Activated naive CD4-positive, alpha-beta T cell treated with anti-CD3 and anti-CD28 coated beads, Interleukin-2, amount 50 U/mL, for 24 hours (primary cell): ENCODE data around the gene GABRB1.

ENCODE experiments used
- H3K27ac Mint-ChIP-seq: one replicate; pipeline ENCODE4 v1.8.0; 2021; ENCODE audit warnings: mild to moderate bottlenecking, mixed read lengths
- H3K27me3 Mint-ChIP-seq: one replicate; pipeline ENCODE4 v1.8.0; 2021; ENCODE audit warnings: mixed read lengths
- H3K36me3 Mint-ChIP-seq: one replicate; pipeline ENCODE4 v1.8.0; 2021; ENCODE audit warnings: mixed read lengths
- H3K4me1 Mint-ChIP-seq: one replicate; pipeline ENCODE4 v1.8.0; 2021; ENCODE audit warnings: mixed read lengths
- H3K4me3 Mint-ChIP-seq: one replicate; pipeline ENCODE4 v1.8.0; 2021; ENCODE audit warnings: mild to moderate bottlenecking, mixed read lengths
- H3K9me3 Mint-ChIP-seq: one replicate; pipeline ENCODE4 v1.8.0; 2021; ENCODE audit warnings: mixed read lengths

The GABRB1 gene

DNA sequence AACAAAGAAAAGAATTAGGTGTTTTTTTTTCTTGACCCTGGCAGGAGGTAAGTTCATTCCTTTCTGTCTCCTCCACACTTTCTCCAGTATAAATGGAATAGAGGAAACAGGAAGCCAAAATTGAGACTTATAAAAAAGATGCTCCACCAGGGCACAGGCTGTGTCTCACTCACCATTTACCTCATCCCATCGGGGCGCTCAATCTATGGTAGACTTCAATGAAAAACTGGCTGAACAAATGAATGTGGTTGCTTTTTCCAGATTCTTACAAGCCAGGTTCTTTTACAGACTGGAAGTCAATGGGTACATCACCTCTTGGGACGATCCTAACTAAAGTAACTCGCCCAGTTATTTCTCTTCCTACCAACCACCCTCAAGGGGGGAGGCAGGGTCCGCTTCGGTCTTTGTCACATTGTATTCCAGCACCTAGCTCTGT, 431.4 kb downstream of the GABRB1 start:
- peak overlapping the region; percentile 75 for H3K27ac Mint-ChIP-seq
- H3K36me3 Mint-ChIP-seq = peaks cover 9% of the 10 kb centered on the region
- H3K4me3 Mint-ChIP-seq = peak overlapping the region; percentile 90
- no peaks in the 10 kb centered on the region for H3K9me3 Mint-ChIP-seq
- H3K27me3 Mint-ChIP-seq = no peaks in the 10 kb centered on the region
- peaks cover 47% of the 10 kb centered on the region for H3K4me1 Mint-ChIP-seq

- Mint-ChIP-seq H3K27ac (peak within 1 kb of the TSS; percentile 75), H3K4me3 (peak within 1 kb of the TSS; percentile 90), H3K9me3 (no peaks in the 10 kb centered on the region), H3K36me3 (peaks cover 7% of the 10 kb centered on the region), H3K4me1 (peaks cover 44% of the 10 kb centered on the region), H3K27me3 (no peaks in the 10 kb centered on the region)
These were observed 432.0 kb downstream of the GABRB1 start, which contains the start of gene COMMD8 for GRCh38 chr4:47463235-47463956. COMMD8 (minus strand) TSS chr4:47463702; CDS start chr4:47463651, 51 bp downstream.

DNA sequence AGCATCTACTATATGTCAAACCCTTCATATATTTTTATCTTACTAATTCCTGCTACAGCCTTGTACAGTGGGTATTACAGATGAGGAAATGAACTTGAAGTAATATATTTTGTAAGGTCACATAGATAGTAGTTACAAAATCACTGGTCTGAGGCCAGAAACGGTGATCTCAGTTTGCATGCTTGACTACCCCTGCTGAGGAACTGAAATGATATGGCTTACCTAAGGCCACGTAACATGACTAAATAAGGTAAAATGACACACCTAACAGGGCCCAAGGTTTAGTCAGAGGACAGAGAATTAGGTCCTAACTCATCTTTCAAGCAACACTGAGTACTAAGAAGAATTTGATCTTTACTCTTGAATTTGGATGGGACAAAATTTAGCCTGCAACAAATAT, 433.6 kb downstream of the GABRB1 start:
- Mint-ChIP-seq H3K27ac (no peak overlapping the region), H3K36me3 (no peaks in the 10 kb centered on the region), H3K27me3 (no peaks in the 10 kb centered on the region), H3K9me3 (no peaks in the 10 kb centered on the region), H3K4me3 (no peak overlapping the region), H3K4me1 (peaks cover 30% of the 10 kb centered on the region)

DNA sequence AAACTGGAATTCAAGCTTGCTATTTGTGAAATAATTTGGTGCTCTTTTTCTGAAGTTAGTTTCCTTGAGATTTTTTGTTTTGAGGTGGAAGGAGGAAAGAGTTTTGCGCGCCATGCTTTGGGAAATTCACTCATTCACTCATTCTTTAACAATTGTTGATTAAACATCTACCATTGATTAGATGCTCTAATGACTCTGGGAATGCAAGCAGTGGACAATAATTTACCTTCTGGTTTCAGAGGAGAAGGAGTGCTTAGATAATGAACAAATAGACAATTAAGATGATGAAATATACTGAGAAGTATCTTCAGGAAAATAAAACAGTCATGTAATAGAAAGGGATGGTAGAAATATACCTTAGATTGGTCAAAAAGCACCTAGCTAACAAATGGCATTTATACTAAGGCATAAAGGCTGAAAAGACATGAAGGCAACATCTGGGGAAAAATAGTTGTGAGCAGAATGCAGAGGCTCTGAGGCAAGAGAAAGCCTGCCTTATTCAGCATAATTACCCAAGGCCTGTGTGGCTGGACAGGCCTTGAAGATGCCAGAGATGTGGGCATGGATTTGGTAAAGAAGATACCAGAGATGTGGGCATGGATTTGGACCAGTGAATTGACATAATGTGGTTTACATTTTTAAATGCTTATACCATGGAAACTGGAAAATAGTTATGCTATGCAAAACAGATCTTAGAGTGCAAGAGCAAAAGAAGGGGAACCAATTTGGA, 434.9 kb downstream of the GABRB1 start:
- peaks cover 23% of the 10 kb centered on the region for H3K4me1 Mint-ChIP-seq
- no peaks in the 10 kb centered on the region for H3K36me3 Mint-ChIP-seq
- no peaks in the 10 kb centered on the region for H3K27me3 Mint-ChIP-seq
- H3K9me3 Mint-ChIP-seq = no peaks in the 10 kb centered on the region
- H3K4me3 Mint-ChIP-seq = no peak overlapping the region
- H3K27ac Mint-ChIP-seq = no peak overlapping the region

DNA sequence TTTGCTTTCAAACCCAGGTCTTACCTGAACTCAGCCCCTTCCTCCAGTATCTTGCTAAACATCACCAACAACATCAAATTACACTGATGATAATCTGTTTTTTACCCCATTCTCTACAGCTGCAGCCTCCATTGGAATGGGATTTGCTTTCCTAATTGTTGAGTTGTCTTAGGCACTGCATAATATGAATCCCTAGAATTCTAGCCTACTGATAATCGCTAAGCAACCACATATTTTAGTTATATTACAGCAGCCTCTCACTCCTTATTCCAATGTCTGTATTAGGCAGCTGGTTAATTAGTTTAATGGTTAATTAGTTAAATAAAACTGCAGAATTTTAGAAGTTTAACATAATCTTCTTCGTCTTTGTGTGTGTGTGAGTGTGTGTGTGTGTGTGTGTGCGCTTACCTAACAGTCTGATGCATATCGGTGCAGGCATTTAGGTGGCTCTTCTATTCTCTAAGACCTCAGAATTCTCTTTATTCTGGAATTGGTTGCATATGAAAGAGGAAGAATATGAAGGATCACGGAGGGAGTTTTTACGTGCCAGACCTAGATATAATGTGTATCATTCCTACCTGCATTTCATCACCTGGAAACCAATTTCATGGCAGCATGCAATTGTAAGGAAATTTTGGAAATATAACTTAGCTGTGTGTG, 437.5 kb downstream of the GABRB1 start:
- Mint-ChIP-seq H3K27ac (no peak overlapping the region), H3K4me1 (peaks cover 1% of the 10 kb centered on the region), H3K4me3 (no peak overlapping the region), H3K27me3 (no peaks in the 10 kb centered on the region), H3K9me3 (no peaks in the 10 kb centered on the region), H3K36me3 (no peaks in the 10 kb centered on the region)

GRCh38 chr4:47469951-47470350, 438.6 kb downstream of the GABRB1 start:
- Mint-ChIP-seq H3K4me1 (no peaks in the 10 kb centered on the region), H3K4me3 (no peak overlapping the region), H3K27me3 (no peaks in the 10 kb centered on the region), H3K36me3 (no peaks in the 10 kb centered on the region), H3K27ac (no peak overlapping the region), H3K9me3 (no peaks in the 10 kb centered on the region)

DNA sequence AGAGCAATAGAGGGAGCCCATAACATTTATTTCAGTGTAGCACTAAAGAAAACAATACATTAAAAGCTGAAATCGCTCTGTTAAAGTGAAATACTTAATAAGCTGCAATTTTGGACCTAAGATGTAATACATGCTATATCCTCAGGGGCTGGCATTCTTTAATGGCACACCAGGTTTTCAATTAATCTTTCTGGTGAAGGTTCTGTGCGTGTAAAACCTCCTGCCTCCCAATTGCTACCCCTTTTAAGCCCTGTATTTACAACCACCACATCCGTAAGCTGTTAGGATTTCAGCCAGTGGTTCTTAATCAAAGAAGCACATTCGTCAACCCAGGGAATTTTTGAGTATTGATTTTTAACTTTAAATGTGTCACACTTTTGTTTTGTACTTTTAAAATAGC, 439.7 kb downstream of the GABRB1 start:
- H3K36me3 Mint-ChIP-seq = no peaks in the 10 kb centered on the region
- no peaks in the 10 kb centered on the region for H3K9me3 Mint-ChIP-seq
- no peak overlapping the region for H3K4me3 Mint-ChIP-seq
- no peaks in the 10 kb centered on the region for H3K27me3 Mint-ChIP-seq
- no peaks in the 10 kb centered on the region for H3K4me1 Mint-ChIP-seq
- H3K27ac Mint-ChIP-seq = no peak overlapping the region

DNA sequence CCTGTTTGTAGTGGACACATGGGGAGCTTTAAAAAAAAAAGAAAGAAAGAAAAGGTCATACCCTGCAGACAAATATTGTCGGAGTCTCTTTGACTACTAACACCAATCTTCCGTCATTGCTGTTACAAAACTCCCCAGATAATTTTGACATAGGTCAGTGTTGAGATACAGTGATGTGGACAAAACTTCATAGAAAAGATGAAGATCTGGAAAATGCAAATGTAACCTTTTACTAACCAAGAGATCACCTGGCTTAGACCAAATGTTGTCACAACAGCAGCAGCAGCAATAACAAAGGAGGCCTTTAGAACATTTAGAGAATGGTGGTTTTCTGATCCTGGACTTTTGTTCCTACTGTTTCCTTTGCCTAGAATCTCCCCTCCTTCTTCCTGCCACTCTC, 440.2 kb downstream of the GABRB1 start:
- H3K27me3 Mint-ChIP-seq = no peaks in the 10 kb centered on the region
- H3K9me3 Mint-ChIP-seq = no peaks in the 10 kb centered on the region
- H3K27ac Mint-ChIP-seq = no peak overlapping the region
- H3K4me3 Mint-ChIP-seq = no peak overlapping the region
- no peaks in the 10 kb centered on the region for H3K4me1 Mint-ChIP-seq
- H3K36me3 Mint-ChIP-seq = no peaks in the 10 kb centered on the region

- Mint-ChIP-seq H3K36me3 (no peaks in the 10 kb centered on the region), H3K4me1 (no peaks in the 10 kb centered on the region), H3K4me3 (no peak overlapping the region), H3K9me3 (no peaks in the 10 kb centered on the region), H3K27ac (no peak overlapping the region), H3K27me3 (no peaks in the 10 kb centered on the region)
These were observed 441.9 kb downstream of the GABRB1 start for GRCh38 chr4:47473141-47473750.

- Mint-ChIP-seq H3K27ac (no peak overlapping the region), H3K9me3 (no peaks in the 10 kb centered on the region), H3K4me1 (no peaks in the 10 kb centered on the region), H3K27me3 (no peaks in the 10 kb centered on the region), H3K4me3 (no peak overlapping the region), H3K36me3 (no peaks in the 10 kb centered on the region)
These were observed 443.4 kb downstream of the GABRB1 start for GRCh38 chr4:47474799-47475198.

DNA sequence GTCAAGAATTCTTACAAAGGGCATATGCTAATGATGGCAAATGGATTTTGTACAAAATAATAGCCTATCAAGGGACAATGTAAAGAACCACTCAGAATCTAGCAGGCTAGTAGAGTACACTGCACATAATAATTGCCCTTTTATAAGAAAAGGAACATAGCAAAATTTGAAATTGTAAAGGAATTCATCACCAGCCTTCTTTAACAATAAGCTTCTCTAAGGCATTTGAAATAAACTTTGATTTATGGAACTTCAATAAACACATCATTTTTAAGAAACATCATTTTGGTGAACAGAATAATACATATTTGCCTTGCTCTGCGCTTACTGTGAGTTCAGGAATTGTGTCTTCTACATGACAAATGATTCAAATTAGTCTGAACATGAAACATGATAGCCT, 444.0 kb downstream of the GABRB1 start:
- no peaks in the 10 kb centered on the region for H3K27me3 Mint-ChIP-seq
- no peak overlapping the region for H3K4me3 Mint-ChIP-seq
- no peaks in the 10 kb centered on the region for H3K9me3 Mint-ChIP-seq
- no peaks in the 10 kb centered on the region for H3K36me3 Mint-ChIP-seq
- no peak overlapping the region for H3K27ac Mint-ChIP-seq
- H3K4me1 Mint-ChIP-seq = no peaks in the 10 kb centered on the region
